Posterior vena cava (tissue), 2 donors: ENCODE data around the gene SERTAD3. TPM values are rescaled to one million over a fixed set of nuclear protein-coding genes. Genes with fewer than 3 reads are reported as not detected.
"Not testable (repeated sequence)": the region's sequence is repeated elsewhere in the genome, so short reads cannot be mapped to it uniquely, and the experiment has no call there.

Experiments used
- DNase-seq: peaks from one replicate; pipeline ENCODE4 v3.0.0-alpha.2; 2020; ENCODE audit warnings: low spot score
- intact Hi-C, 2 donors: fragments of 100-400 bp; cut with DNase I; formaldehyde crosslinking; loops; one replicate each; pipeline versions ENCODE4 v1.14.1 to v1.14.2; 2022 to 2023
- long read RNA-seq, 2 donors: library from polyadenylated mRNA; unstranded; transcript quantifications; one replicate each; pipeline ENCODE4 v2.0.0, GENCODE V29; 2020 to 2021
- total RNA-seq, 2 donors: library from RNA; stranded (reverse); fragmentation: NEBNext Ultra II Directional; extraction: Animal tissue kit (Norgen Biotek cat#: 25700); gene quantifications; one replicate each; pipeline ENCODE4 v1.2.1, GENCODE V29; 2021
- donor health status: DM: yes; HTN: yes; CAD: no.
- donor health status: DM: yes; HTN: yes; CAD: no.

Gene SERTAD3
- total RNA-seq, result 10 to 100 TPM; 33.8 to 48.6 TPM
- long read RNA-seq, donor 1, transcript SERTAD3-201 (2 exons, 1,734 nt), result major isoform, 13 of 13 reads
- long read RNA-seq, donor 1, partial matches to known transcripts, result 0 of 13 reads
- long read RNA-seq, donor 1, other reads (novel, unspliced or antisense), result 0 of 13 reads
- long read RNA-seq, donor 2, transcript SERTAD3-201 (2 exons, 1,734 nt), result major isoform, 124 of 134 reads
- long read RNA-seq, donor 2, partial matches to known transcripts, result 6 of 134 reads
- long read RNA-seq, donor 2, other reads (novel, unspliced or antisense), result 3 of 134 reads

DNA sequence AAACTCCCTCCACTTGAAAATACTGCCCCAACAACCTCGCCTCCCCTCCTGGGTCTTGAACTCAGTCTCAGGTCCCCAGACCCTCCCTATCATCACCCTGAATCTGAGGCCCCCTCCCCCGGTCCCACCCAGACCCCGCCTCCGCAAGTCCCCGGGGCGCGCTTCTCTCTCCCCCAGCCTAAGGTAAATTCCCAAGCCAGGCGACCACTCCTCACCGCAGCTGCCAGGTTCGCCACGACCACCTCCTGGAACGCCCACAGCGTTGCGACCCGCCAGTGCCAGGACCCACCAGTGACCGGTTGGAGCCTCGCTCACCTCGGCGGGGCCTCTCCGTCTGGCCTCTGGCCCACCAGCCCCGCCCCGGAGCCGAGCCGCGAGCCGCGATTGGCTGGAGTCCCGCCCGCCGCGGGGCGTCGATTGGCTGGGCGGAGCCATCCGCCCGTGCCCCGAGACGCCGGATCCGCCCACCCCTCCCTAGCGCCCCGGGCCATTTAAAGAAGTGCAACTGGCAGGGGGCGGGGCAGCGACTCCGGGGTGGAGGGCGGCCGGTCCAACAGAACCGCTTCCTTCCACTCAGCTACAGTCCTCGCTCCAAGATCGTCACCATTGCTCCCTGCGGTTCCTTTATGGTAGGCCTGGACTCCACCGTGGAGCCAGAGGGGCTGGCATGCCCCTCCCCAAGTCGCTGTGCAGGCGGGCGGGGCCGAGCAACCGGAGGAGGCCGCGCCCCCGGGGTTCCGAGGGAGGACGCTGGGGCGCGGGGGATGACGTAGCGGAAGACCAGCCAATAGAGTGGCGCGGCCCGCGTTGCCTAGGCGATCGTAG, at the start of gene SERTAD3:
SERTAD3 (minus strand) TSS at position 336 of the 825 bp plus-strand sequence. CDS start 2,255 bp downstream, outside the sequence.
- DNase-seq, result peak; percentile 99
- intact Hi-C loops, result loop anchor here in 1 of 2 donors (10.0 kb wide), 1 partner anchor 99 kb away; the partner anchor contains the start of genes C19orf47 and PLD3

GRCh38 chr19:40493778-40494177, 49.6 kb upstream of the SERTAD3 start:
- intact Hi-C loops, result no loop called here
- no peak for DNase-seq

DNA sequence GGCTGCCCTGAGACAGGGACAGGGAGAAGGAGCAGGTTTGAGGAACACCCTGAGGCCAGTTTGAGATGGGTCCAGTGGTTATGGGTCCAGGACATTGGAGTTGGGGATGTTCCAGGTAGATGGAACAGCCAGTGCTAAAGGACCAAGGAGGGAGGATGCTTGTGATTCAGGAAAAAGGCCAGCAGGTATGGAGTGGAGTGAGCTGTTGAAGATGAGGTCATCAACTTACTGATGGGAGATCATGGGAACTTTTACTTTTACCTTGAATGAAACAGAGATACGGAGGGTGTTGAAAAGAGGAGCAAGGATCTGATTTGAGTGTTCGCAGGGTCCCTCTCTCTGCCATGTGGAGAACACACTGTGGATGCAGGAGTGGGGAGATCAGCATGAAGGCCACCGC, 48.1 kb upstream of the SERTAD3 start:
- intact Hi-C loops, result no loop called here
- no peak for DNase-seq

GRCh38 chr19:40489882-40490230, 45.7 kb upstream of the SERTAD3 start:
- intact Hi-C loops, result no loop called here
- DNase-seq, result no peak

DNA sequence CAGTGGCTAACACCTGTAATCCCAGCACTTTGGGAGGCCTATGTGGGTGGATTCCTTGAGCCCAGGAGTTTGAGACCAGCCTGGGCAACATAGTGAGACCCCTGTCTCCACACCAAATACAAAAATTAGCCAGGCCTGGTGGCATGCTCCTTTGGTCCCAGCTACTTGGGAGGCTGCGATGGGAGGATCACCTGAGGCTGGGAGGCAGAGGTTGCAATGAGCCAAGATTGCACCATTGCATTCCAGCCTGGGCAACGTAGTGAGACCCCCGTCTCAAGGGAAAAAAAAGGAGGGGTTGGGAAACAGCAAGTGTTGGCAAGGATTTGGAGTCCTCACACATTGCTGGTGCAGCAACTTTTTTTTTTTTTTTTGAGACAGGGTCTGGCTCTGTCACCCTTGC, 41.9 kb upstream of the SERTAD3 start:
- no peak for DNase-seq
- intact Hi-C loops, result no loop called here

DNA sequence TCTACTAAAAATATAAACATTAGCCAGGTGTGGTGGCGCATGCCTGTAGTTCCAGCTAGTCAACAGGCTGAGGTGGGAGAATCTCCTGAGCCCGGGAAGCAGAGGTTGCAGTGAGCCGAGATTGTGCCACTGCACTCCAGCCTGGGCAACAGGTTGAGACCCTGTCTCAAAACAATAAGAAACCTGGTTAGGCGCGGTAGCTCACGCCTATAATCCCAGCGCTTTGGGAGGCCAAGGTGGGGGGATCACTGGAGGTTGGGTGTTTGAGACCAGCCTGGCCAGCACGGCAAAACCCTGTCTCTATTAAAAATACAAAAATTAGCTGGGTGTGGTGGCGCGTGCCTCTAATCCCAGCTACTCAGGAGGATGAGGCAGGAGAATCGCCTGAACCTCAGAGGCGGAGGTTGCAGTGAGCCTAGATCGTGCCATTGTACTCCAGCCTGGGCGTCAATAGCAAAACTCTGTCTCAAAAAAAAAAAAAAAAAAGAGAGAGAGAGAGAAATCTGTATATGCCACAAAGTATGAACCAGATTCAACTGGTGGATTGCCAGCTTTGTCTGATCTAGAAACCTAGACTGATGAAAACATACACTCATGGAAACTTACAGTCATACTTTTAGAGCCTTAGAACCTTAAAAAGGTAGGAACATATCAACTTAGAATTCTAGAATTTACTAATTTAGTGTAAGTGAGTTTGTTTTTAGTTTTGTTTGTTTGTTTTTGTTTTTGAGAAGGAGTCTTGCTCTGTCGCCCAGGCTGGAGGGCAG, 31.9 kb upstream of the SERTAD3 start:
- DNase-seq, intact Hi-C loops: not testable (repeated sequence)

DNA sequence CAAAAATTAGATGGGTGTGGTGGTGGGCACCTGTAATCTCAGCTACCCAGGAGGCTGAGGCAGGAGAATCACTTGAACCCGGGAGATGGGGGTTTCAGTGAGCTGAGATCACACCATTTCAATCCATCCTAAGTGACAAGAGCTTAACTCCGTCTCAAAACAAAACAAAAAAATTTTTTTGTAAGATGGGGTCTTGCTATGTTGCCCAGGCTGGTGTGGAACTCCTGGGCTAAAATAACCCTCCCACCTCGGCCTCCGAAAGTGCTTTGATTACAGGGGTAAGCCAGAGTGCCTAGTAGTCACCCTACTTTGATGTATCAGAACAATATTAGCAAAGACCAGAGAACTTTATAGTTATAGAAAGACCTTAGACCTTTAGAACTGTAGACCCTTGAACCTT, 30.6 kb upstream of the SERTAD3 start:
- DNase-seq, result no peak
- intact Hi-C loops, result no loop called here

- intact Hi-C loops, result no loop called here
- DNase-seq, result no peak
Observed at GRCh38 chr19:40472516-40472915, 28.4 kb upstream of the SERTAD3 start.

DNA sequence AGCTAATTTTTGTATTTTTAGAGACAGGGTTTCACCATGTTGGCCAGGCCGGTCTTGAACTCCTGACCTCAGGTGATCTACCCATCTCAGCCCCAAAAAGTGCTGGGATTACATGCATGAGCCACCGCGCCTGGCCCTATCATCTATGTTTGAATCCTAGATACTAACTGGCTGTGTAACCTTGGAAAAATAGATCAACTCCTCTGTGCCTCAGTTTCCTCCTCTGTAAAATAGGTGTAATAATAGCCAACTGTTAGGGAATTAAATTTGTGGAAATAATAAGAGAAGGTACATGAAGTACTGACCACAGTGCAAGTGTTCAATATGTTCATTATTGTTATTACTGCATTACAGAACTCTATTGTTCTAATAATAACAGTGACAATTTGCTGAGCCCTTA, 27.0 kb upstream of the SERTAD3 start:
- intact Hi-C loops, result no loop called here

DNA sequence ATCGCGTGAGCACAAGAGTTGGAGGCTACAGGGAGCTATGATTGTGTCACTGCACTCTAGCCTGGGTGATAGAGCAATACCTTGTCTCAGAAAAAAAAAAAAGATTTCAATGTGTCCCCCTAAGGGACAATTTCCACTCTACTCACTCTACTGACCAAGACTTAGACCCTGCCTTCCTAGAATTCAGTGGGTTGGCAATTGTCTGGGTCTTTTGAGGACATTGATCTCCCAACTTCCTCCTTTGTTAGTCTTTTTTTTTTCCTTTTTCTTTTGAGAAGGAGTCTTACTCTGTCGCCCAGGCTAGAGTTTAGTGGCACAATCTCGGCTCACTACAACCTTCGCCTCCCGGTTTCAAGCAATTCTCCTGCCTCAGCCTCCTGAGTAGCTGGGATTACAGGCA, 24.9 kb upstream of the SERTAD3 start:
- intact Hi-C loops, result no loop called here

More for the DNA sequence above, 27.0 kb upstream of the SERTAD3 start:
- DNase-seq, result no peak

DNA sequence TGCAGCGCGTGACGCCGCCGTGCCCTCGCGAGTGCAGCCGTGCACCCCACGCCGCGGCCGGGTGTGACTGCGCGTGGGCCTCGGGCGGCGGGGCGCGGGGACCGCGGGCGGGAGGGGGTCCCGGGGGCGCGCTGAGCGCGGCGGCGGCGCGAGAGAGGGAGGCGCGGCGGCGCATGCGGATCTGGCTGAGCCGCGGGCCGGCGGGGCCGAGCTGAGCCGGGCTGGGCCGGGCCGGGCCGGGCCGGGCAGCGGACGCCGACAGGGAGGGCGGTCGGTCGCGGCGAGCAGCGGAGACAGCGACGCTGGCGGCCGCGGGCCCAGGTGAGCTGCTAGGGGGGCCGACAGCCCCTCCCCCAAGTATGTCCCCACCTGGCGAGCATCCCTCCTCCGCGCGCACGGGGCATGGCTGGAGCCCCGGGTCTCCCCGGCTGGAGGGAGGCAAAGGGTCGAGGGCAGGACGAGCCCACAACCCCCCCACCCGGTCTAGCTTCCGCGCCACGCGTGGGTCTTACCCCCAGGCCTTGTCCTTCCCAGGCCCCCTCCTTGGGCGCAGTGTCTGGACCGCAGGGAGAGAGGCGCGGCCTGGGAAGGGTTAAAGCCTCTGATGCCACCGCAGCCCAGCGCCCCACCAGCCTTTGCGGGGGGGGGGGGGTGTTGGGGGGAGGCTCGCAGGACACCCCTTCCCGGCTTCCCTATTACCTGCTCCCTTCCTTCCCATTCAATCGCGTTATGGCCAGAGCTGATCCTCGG, 23.0 kb upstream of the SERTAD3 start, which contains the start of gene SPTBN4:
SPTBN4 (plus strand) TSS at position 17 of the 750 bp plus-strand sequence. CDS start 5,621 bp downstream, outside the sequence.
- peak; percentile 80 for DNase-seq
- intact Hi-C loops, result no loop called here

More for the DNA sequence above, 24.9 kb upstream of the SERTAD3 start:
- no peak for DNase-seq

DNA sequence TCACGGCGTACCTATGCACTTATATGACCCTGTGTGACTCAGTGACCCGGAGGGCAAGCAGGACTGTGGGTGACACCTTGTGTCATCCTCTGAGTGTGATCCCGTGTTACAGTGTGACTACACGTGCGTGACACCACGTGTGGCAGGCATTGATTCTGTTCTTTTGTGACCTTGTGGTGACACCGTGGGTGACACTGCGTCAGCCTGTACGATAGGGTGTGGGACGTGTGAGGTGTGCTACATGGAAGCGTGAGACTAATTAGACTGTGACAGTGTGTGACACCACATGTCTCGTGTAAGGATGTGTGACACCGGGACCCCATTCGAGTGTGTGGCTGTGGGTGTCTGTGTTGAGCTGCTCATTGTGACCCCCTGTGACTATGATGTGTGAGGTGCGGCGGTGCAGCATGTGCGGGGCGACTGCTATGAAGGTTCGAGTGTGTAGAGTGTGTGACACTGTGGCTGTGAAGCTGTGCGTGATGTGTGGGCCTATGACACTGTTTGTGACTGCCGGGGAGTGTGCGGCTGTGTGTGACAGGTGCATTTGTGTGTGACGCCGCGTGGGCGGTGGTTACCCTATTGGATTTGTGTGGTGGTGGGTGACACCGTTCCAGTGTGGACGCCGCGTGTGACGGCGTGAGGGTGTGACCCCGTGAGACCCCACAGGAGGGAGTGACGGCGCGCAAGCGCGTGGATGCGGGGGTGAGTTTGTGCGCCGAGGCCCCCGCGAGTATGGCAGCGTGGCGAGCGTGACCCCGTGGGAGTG, 22.3 kb upstream of the SERTAD3 start:
- DNase-seq, result peak; percentile 85
- intact Hi-C loops, result no loop called here

DNA sequence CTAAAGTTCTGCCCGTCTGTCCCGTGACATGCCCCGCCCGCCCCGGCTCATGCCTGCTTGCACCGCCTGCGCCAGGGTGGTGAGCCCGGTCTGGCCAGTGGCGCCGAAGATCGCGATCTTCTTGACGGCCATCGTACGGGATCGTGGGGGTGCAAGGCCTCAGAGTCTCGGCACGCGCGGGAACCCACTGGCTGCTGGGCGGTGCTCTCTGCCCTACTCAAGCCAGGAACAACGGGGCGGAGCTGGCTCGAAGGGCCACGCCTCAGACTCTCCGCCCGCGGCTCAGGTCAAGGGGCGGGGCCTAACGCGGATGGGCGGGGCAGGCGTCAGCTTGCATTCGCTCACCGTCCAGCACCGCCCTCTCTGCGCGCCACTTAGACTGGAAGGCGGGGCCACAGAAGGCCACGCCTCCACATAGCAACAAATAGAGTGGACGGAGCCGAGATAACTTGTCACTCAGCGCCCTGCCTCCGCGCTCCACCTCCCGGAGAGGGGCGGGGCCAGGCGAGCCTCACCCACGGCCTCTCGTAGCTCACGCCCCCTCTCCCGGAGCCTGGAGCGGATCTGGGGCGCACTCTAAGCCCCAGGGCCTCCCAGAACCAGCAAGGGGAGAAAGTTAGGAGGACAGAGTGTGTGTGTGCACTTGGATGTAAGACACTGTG, 21.6 kb upstream of the SERTAD3 start, which contains the start of gene BLVRB:
BLVRB (minus strand) TSS at position 189 of the 662 bp plus-strand sequence; CDS start at position 132, 57 bp downstream.
- intact Hi-C loops, result no loop called here

DNA sequence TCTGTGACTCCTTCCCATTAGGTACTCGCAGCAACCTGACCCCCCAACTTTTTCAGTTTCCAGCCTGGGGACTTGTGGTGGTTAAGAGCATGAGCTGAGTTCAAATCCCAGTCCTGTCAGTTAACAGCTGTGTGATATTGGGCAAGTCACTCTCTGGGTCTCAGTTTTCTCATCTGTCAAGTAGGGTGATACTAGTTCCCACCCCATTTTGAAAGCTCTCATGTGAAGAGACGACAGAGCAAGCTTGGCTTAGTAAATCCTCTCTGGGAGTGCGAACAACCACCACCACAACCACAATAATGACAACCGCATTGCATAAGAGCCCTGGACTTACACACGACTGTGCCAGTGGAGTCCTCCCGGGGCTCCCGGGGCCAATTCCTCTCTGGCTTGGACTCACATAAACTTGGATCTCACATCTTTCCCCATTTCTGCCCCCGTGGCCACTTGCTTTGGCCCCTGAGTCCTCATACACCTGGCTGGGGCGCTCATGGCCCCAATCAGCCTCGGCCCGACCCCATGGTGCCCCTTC, 21.0 kb upstream of the SERTAD3 start:
- intact Hi-C loops, result no loop called here
- no peak for DNase-seq

More for the DNA sequence above, 21.6 kb upstream of the SERTAD3 start, which contains the start of gene BLVRB:
- peak; percentile 100 for DNase-seq

GRCh38 chr19:40464059-40465024, 20.2 kb upstream of the SERTAD3 start:
- DNase-seq, result peak; percentile 95
- intact Hi-C loops, result no loop called here

DNA sequence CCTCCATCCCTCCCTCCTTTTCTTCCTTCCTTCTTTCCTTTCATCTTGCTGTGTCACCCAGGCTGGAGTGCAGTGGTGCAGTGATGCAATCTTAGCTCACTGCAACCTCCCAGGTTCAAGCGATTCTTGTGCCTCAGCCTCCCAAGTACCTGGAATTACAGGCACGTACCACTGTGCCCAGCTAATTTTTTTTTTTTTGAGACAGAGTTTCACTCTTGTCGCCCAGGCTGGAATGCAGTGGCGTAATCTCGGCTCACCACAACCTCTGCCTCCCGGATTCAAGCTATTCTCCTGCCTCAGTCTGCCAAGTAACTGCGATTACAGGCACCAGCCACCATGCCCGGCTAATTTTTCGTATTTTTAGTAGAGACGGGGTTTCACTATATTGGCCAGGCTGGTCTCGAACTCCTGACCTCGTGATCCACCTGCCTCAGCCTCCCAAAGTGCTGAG, 19.5 kb upstream of the SERTAD3 start:
- intact Hi-C loops, DNase-seq: not testable (repeated sequence)
